GM18499 (cell line): Measurements from ENCODE around the gene IL1R1.

Experiments
- ATAC-seq: cut with Tn5 transposase; IDR thresholded peaks from one replicate; pipeline ENCODE4 v1.9.1; 2021; ENCODE audit warnings: moderate number of reproducible peaks; ENCODE audit not compliant: insufficient read depth, unreplicated experiment

The IL1R1 gene

DNA sequence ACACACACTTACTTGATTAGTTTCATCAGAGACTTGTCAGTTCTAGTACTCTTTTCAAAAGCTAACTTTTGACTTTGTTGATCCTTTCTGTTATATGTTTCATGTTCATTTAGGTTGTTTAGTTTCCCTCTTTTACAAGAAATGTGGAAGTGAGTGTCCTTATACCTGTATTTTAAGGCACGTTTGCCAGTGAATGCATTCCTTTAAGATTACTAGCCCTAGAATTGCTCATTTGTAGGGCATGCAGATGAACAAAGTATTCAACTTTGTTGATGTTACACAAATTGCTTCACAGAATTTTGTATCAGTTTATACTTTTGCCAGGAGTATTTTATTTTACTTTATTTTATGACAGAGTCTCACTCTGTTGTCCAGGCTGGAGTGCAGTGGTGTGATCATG, 50.5 kb downstream of the IL1R1 start:
- no peak for ATAC-seq

DNA sequence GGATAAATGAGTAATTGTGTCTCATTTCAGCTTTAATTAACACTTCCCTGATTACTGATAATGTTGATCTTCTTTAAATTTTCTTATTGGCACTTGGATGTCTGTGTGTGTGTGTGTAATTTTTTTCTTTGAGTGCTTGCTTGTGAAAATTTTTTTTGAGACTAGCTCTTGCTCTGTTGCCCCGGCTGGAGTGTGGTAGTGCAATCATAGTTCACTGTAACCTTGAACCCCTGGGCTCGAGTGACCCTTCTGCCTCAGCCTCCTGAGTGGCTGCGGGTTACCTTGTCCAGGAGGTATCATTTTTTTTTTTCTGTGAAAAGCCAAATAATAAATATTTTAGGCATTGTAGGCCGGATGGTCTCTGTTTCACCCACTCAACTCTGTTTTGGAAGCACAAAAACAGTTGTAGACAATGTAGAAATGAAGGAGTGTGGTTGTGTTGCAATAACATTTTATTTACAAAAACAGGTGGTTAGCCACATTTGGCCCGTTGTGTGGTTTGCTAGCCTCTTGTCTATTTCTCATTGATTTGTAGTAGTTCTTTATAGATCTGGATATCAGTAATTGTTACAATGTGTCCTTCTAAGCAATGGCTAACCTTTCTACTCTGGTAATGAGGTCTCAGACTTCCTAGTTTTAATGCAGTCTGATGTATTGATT, 52.2 kb downstream of the IL1R1 start:
- ATAC-seq = no peak

DNA sequence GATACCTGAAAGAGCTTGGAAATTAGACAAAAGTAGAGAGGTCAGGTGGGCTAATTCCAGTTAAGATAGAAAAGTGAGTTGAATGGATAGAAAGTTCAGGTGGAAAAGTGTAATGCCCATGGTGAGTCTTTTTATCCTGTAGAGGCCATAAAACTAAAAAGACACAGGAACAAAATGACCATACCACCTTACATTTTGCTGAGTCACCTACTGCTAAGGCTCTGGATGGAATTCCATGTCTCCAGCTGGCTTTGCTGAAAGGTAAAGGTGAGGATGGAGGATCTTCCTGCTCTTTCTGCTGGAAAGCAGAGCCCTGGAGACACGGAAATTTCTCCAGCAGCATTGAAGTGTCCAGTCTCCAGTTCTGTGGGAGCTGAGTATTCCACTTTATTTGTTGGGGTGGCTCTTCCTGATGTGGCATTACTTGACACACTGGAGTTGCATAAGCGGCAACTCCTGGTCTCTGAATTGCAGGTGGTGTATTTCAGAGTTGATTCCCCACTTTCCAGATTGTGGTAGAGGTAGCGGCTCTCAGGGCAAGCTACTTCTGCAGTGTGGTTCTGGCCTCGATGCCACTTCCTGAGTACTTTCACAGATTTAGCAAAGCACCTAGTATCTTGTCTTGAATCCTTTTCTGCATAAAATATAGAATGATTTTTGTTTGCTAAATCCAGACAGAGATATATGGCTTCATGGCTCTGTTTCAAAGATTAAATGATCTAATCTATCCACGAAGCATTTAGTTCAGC, 55.0 kb downstream of the IL1R1 start:
- ATAC-seq = no peak

DNA sequence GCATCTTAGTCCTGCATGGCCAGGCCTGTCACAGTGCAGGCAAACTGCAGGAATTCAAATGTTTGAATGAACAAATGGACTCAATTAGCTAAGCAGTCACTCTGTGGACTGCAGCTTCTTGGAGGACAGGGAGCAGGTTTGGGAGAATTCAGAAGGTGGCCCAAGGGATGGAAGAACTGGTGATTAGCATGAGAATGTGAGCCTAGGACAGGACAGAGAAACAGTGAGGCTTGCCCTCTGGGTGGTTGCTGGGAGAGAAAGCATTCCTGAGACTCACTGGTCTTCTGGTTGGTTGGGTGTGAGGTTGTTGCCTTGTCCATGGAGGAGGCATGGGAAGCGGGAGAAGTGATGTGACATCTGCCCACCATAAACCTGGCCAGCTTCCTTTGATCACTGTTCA, 58.0 kb downstream of the IL1R1 start:
- ATAC-seq = no peak

DNA sequence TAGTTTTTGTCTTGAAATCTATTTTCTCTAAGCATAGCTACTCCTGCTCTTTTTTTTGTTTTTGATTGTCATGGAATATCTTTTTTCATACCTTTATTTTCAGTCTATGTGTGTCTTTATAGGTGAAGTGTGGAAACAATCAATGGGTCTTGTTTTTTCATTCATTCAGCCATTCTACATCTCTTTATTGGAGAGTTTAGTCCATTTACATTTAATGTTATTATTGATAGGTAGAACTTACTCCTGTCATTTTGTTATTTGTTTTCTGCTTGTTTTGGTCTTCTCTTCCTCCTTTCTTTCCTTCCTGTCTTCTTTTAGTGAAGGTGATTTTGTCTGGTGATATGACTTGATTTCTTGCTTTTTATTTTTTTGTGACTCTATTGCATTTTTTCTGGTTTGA, 62.1 kb downstream of the IL1R1 start:
- no peak for ATAC-seq

DNA sequence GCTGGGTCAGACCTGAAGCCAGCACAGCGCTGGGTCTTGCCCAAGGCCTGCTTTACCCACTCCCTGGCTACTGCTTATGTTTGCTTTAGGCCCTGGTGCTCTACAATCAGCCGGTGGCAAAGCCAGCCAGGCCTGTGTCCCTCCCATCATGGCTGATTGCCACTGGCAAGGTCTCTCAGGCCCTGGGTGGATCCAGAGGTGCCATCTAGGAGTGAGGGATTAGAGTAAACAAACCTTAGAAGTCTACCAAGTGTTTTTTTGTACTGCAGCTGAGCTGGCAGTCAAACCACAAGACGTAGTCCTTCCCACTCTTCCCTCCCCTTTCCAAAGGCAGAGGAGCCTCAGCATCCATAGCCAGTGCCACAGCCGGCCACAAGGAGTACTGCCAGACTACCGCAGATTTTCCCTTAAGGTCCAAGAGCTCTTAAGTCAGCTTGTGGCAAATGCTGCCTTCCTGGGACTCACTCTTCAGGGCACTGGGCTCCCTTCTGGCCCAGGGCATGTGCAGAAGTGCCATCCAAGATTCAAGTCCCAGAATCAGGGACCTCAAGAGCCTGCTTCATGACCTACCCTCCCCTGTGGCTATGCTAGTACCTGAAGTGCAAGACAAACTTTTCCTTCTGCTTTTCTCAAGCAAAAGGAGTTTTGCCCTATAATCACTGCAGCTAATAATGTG, 64.3 kb downstream of the IL1R1 start:
- no peak for ATAC-seq

DNA sequence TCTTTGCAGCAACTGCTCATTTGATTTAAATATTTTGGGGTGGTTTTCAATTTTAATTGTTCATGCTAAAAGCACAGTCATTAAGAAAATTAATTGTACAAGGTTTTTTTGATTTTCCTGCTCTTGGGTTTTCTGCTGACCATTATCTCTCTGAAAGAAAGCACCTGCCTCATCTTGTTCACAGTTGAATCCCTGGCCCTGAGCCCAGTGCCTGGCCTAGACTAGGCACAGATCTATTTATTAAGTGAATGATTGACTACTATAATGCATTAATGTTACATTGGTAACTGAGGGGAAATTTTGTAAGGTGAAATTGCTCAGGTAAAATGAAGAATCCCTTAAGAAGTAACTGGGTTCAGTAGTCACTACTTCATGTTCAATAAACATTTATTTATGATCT, 66.2 kb downstream of the IL1R1 start:
- ATAC-seq = no peak

DNA sequence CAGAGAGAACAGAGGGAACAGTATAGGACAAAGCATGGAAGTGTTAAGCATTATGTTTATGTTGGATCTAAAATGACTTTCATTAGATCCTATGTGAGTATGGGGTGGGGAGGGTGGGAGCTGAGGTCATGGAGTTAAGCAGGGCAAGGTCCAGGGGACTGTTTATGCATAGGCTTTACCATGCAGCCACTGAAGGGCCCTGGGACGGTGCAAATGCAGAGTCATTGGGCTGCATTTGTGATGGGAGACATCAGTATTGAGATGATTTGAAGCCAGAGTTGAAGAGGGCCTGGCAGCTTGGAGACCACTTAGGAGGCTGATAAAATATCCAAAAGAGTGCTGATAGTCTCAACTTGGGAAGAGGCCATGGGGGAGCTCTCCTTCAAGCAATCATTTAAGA, 66.9 kb downstream of the IL1R1 start:
- ATAC-seq = no peak

DNA sequence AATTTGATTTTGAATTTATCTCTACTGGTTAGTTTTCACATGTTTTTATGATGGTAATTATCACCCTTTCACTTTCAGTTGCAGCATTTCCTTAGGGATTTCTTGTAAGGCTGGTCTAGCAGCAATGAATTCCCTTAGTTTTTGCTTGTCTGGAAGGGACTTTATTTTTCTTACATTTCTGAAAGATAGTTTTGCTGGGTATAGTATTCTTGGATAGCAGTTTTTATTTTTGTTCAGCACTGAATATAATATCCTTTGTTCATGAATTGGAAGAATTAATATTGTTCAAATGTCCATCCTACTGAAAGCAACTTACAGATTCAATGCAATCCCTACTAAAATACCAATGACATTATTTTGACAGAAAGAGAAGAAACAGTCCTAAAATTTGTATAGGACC, 74.5 kb downstream of the IL1R1 start:
- no peak for ATAC-seq

DNA sequence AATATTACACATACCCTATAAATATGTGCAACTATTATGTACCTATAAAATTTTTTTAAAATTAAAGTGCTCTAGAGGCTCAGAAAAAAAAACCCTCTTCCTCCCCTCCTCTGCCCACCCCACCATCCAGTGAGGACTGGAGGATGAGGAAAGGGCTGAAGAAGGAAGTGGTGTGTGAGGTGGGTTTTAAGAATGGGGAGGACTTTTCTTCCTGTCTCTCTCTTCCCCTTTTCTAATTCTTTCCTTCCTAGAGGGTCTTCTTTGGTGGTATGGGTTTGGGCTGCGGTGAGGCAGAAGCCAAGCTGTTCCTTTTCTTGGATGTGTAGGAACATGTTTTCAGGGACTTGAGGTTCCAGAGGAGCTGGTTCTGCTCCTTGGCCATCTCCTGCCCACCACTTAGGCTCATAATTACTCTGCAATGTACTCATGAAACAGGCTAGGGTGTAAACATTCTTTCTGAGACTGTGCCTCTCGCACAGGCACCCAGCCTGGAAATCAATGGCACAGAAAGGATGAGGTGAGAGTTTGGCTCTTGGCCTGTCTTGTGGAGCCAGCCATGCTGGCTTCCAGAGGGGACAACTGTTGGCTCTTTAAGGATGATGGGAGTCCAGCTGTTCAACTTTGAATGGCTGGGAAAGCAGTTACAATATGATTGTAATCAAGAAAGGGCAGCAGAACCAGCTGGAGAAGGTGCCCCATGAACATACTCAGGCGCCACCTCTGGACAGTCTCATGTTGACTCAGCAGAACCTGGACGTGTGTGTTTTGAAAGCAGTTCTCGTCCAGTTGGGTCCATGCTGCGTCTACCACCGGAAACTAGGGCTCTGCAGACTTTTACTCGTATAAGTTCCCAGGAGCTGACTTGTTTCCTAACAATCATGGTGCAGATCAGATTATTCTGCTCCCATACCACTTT, 82.5 kb downstream of the IL1R1 start:
- ATAC-seq = no peak

DNA sequence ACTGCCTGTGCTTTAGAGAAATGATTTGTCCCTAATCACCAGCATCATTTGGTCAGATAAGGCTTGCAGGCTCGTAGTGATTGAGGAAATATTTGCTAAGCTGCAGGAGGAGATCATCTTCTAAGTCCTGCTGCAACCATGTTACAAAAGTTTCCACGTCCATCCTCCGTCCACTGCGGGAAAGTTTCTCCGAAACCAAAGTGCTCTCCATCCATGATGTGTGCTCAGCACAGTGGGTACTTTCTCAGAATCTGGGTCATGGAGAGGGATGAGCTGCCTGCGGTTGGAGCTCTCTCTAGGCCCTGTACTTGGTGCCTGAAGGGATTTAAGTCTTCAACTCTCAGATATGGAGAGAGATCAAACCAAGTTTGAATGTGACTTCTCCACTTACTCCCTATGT, 83.6 kb downstream of the IL1R1 start:
- no peak for ATAC-seq

DNA sequence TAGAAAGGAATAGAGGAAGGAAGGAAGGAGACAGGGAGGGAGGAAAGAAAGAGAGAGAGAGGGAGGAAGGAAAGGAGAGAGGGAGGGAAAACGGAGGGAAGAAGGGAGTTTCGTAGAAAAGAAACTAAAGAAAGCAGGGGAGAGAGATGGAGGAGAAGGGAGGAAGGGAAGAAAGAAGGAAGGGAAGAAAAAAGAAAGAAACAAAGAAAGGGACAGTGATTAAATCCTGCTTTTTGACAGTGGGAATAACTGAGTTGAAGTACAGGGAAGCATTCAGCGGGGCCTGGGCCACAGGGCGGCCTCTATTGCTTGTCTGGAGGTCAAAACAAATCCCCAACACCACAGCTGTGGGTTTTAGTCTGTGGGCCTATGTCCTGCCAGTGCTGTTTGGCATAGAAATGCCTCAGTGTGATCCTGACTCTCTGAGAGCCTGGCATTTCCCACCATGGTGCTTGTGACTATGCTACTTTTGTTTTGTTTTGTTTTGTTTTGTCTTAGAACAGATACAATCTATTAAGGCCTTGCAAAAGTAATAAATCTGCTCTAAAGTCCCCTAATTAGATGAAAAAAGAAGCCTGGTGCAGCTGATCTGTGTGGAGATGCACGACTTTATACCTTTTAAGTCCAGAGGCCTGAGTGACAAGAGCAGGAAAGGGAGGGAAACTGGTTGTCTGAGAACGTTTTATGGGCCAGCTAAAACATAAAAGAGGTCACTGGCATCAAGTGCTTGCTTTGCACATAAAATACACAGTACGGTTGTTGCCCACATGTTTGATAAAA, 84.3 kb downstream of the IL1R1 start:
- no peak for ATAC-seq

DNA sequence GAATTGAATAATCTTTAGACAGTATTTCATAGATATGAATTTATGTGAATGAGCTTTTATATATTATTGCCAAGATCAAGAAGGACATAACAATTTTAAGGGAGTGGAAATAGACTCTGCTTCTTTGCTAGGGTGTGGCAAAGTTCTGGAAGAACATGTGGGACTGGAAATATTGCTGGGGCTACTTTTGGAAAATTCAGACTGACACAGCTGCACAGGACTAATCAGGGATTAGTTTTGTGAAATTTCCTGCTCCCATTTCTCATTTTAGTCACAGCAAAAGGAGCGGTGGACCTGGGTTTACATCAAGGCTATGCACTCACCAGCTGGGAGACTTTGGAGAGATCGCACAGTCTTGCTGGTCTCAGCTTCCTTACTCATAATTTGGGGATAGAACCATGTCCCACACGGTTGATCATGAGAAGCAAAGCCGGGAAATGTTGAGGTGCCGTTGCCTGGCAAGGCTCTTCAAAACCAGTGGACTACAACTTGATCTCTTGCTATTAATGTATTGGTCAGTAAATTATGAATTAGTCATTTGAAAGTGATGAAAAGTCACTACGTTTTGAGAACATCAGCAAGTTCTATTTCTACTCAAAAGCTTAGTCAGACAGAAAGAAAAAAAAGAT, 86.7 kb downstream of the IL1R1 start:
- ATAC-seq = no peak
